SK-N-MC (cell line): Measurements from ENCODE around the gene ZNF697.

Experiments used
- DNase-seq: peaks from one replicate; pipeline ENCODE4 v3.0.0-alpha.2; 2011; ENCODE audit warnings: low read depth, low spot score
- H3K27ac ChIP-seq: fragments of 200-600 bp; sonication (generic); 2 replicates; pipeline ENCODE4 v1.5.1; 2016; ENCODE audit warnings: mixed run types
- H3K36me3 ChIP-seq: fragments of 200-600 bp; sonication (generic); 2 replicates; pipeline ENCODE4 v1.6.1; 2017; ENCODE audit warnings: antibody characterized with exemption, low read length, mixed read lengths; ENCODE audit not compliant: insufficient read depth
- H3K4me3 ChIP-seq: fragments of 200-600 bp; sonication (generic); 2 replicates; pipeline ENCODE4 v1.5.1; 2016
- H3K9ac ChIP-seq: fragments of 200-600 bp; sonication (generic); 2 replicates; pipeline ENCODE4 v1.8.0; 2017; ENCODE audit warnings: mixed run types, mixed read lengths; ENCODE audit not compliant: insufficient read length
- H3K9me3 ChIP-seq: fragments of 200-600 bp; sonication (generic); 2 replicates; pipeline ENCODE4 v1.6.1; 2017; ENCODE audit warnings: low read depth, mild to moderate bottlenecking, antibody characterized with exemption, low read length, moderate library complexity, mixed read lengths
- EZH2 ChIP-seq: fragments of 200-600 bp; sonication (generic); IDR thresholded peaks from one replicate; pipeline ENCODE4 v1.6.1; 2017; ENCODE audit warnings: antibody characterized with exemption
- FOXP2 ChIP-seq: optimal IDR thresholded peaks from 2 replicates; pipeline ENCODE3; 2011; ENCODE audit warnings: mild to moderate bottlenecking, moderate library complexity; ENCODE audit not compliant: insufficient read depth; ENCODE audit errors: extremely low read length, control extremely low read depth
- POLR2AphosphoS5 ChIP-seq: IDR thresholded peaks from 2 replicates; pipeline ENCODE4 v1.6.1; 2012; ENCODE audit warnings: mild to moderate bottlenecking, low read depth, low read length, borderline replicate concordance

The ZNF697 gene

GRCh38 chr1:119631433-119632102, 16.5 kb downstream of the ZNF697 start:
- H3K36me3 ChIP-seq: no peaks in the 10 kb centered on the region
- H3K4me3 ChIP-seq: no peak overlapping the region
- DNase-seq: no peak
- H3K27ac ChIP-seq: no peak overlapping the region
- H3K9me3 ChIP-seq: no peaks in the 10 kb centered on the region
- no peak overlapping the region for H3K9ac ChIP-seq
- TF ChIP-seq EZH2: no peak
- no peak for TF ChIP-seq FOXP2
- TF ChIP-seq POLR2AphosphoS5: no peak

- no peak overlapping the region for H3K4me3 ChIP-seq
- H3K27ac ChIP-seq: no peak overlapping the region
- no peaks in the 10 kb centered on the region for H3K9me3 ChIP-seq
- DNase-seq: no peak
- no peak overlapping the region for H3K9ac ChIP-seq
- no peak for TF ChIP-seq EZH2
- TF ChIP-seq FOXP2: no peak
- TF ChIP-seq POLR2AphosphoS5: no peak
- no peaks in the 10 kb centered on the region for H3K36me3 ChIP-seq
These were observed 17.0 kb downstream of the ZNF697 start for GRCh38 chr1:119631086-119631432.

- H3K36me3 ChIP-seq: peaks cover 7% of the 10 kb centered on the region
- no peak overlapping the region for H3K9ac ChIP-seq
- H3K9me3 ChIP-seq: no peaks in the 10 kb centered on the region
- no peak for DNase-seq
- no peak for TF ChIP-seq FOXP2
- no peak for TF ChIP-seq EZH2
- no peak for TF ChIP-seq POLR2AphosphoS5
- H3K27ac ChIP-seq: no peak overlapping the region
- H3K4me3 ChIP-seq: no peak overlapping the region
These were observed 21.2 kb downstream of the ZNF697 start for GRCh38 chr1:119626841-119627240.

DNA sequence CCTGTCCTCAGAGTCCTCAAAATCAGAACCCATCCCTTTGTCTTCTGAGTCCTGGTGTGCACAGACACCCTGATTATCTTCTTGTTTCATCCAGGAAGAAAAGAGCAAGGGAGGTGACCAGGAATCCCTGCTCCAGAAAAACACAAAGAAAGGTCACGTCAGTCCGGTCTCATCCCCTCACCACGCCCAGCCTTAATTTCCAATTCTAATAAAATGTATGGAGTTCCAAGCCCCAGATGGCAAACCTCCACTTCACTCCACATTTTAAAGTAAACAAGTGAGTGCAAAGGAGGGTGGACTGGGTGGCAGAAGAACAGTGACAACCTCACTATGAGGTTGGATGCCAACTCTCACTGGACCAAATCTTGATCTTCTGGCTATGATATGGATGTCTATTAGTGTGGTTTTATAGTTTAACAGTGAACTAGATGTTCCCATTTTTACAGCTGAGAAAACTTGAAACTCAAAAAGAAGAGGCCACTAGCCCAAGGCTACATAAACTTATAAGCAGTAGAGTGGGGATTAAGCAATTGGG, 22.0 kb downstream of the ZNF697 start:
- no peak for TF ChIP-seq POLR2AphosphoS5
- TF ChIP-seq EZH2: no peak
- no peak for TF ChIP-seq FOXP2

DNA sequence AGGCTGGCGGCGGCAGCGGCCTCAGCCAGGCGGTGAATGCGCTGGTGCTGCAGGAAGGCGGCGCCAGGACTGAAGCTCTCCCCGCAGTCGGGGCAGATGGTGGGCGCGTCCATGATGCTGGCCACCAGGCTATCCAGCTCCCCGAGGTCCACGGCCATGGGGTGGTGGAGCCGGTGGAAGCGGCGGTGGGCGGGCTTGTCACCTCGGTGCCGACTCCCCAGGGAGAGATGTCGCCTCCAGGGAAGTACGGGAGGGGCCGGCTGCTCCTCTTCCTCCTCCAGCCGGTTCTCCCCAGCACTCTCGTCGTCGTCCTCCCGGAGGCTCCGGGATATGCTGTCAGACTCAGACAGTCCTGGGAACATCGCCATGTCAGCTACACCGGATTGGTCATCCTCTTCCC, 24.4 kb downstream of the ZNF697 start:
- Histone ChIP-seq H3K9me3 (no peaks in the 10 kb centered on the region), H3K9ac (no peak overlapping the region), H3K36me3 (peaks cover 7% of the 10 kb centered on the region), H3K27ac (no peak overlapping the region), H3K4me3 (no peak overlapping the region)
- no peak for TF ChIP-seq EZH2
- DNase-seq: no peak

More for the DNA sequence above, 22.0 kb downstream of the ZNF697 start:
- no peak for DNase-seq
- no peak overlapping the region for H3K27ac ChIP-seq
- no peak overlapping the region for H3K9ac ChIP-seq
- H3K36me3 ChIP-seq: peaks cover 7% of the 10 kb centered on the region
- no peaks in the 10 kb centered on the region for H3K9me3 ChIP-seq
- H3K4me3 ChIP-seq: no peak overlapping the region

DNA sequence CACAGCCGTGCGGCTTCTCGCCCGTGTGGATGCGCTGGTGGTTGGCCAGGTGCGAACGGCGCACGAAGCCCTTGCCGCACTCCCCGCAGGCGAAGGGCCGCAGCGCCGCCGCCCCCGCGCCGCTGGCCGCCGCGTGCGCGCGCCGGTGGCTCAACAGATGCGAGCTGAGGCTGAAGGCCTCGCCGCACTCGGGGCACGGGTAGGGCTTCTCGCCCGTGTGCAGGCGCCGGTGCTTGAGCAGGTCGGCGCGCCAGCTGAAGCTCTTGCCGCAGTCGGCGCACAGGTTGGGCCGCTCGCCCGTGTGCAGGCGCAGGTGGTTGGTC, 24.9 kb downstream of the ZNF697 start:
- Histone ChIP-seq H3K4me3 (no peak overlapping the region), H3K36me3 (peaks cover 7% of the 10 kb centered on the region), H3K9me3 (no peaks in the 10 kb centered on the region), H3K27ac (no peak overlapping the region), H3K9ac (no peak overlapping the region)
- no peak for DNase-seq
- TF ChIP-seq EZH2: no peak
- no peak for TF ChIP-seq FOXP2
- no peak for TF ChIP-seq POLR2AphosphoS5

GRCh38 chr1:119622311-119623192, 25.5 kb downstream of the ZNF697 start:
- DNase-seq: no peak
- Histone ChIP-seq H3K9ac (no peak overlapping the region), H3K27ac (no peak overlapping the region), H3K4me3 (no peak overlapping the region), H3K9me3 (no peaks in the 10 kb centered on the region), H3K36me3 (peaks cover 7% of the 10 kb centered on the region)
- no peak for TF ChIP-seq FOXP2
- no peak for TF ChIP-seq POLR2AphosphoS5
- TF ChIP-seq EZH2: no peak

GRCh38 chr1:119621705-119622104, 26.4 kb downstream of the ZNF697 start:
- TF ChIP-seq POLR2AphosphoS5 (no peak), FOXP2 (no peak), EZH2 (no peak)
- no peaks in the 10 kb centered on the region for H3K9me3 ChIP-seq
- no peak overlapping the region for H3K4me3 ChIP-seq
- H3K9ac ChIP-seq: no peak overlapping the region
- DNase-seq: no peak
- H3K27ac ChIP-seq: no peak overlapping the region
- peaks cover 7% of the 10 kb centered on the region for H3K36me3 ChIP-seq
